ENCODE data around the gene LRP5.
A peak's percentile ranks its signal among the peaks of the same experiment; 100 is the strongest.

Gene LRP5

GRCh38 chr11:68371171-68372041 is 59.0 kb downstream of the LRP5 start:
- DNase-seq (ENCODE audit: low read depth): no peak

GRCh38 chr11:68372114-68372513 is 59.7 kb downstream of the LRP5 start:
- DNase-seq (ENCODE audit: low read depth): no peak

- DNase-seq (ENCODE audit: low read depth): no peak
Observed at GRCh38 chr11:68372625-68373024, 60.2 kb downstream of the LRP5 start.

GRCh38 chr11:68373189-68373814 is 60.9 kb downstream of the LRP5 start:
- DNase-seq (ENCODE audit: low read depth): no peak

GRCh38 chr11:68373815-68374501 is 61.6 kb downstream of the LRP5 start:
- DNase-seq (ENCODE audit: low read depth): no peak

GRCh38 chr11:68374531-68374930 is 62.1 kb downstream of the LRP5 start:
- DNase-seq (ENCODE audit: low read depth): no peak

GRCh38 chr11:68375337-68375736 is 62.9 kb downstream of the LRP5 start:
- DNase-seq (ENCODE audit: low read depth): no peak

GRCh38 chr11:68375766-68376165 is 63.4 kb downstream of the LRP5 start:
- no peak for DNase-seq (ENCODE audit: low read depth)

GRCh38 chr11:68377389-68377795 is 65.0 kb downstream of the LRP5 start:
- DNase-seq (ENCODE audit: low read depth): no peak

GRCh38 chr11:68379206-68379605 is 66.8 kb downstream of the LRP5 start:
- no peak for DNase-seq (ENCODE audit: low read depth)

GRCh38 chr11:68380786-68381622 is 68.6 kb downstream of the LRP5 start:
- DNase-seq (ENCODE audit: low read depth): no peak

GRCh38 chr11:68381716-68382115 is 69.3 kb downstream of the LRP5 start:
- DNase-seq (ENCODE audit: low read depth): no peak

GRCh38 chr11:68382358-68382998 is 70.1 kb downstream of the LRP5 start:
- DNase-seq (ENCODE audit: low read depth): no peak

- DNase-seq (ENCODE audit: low read depth): peak; percentile 59
Observed at GRCh38 chr11:68383976-68384501, 71.6 kb downstream of the LRP5 start.

- no peak for DNase-seq (ENCODE audit: low read depth)
Observed at GRCh38 chr11:68384530-68385081, 72.2 kb downstream of the LRP5 start.

GRCh38 chr11:68385128-68385527 is 72.7 kb downstream of the LRP5 start:
- no peak for DNase-seq (ENCODE audit: low read depth)

GRCh38 chr11:68386331-68386978 is 74.1 kb downstream of the LRP5 start:
- no peak for DNase-seq (ENCODE audit: low read depth)

- no peak for DNase-seq (ENCODE audit: low read depth)
Observed at GRCh38 chr11:68387840-68388239, 75.4 kb downstream of the LRP5 start.

- no peak for DNase-seq (ENCODE audit: low read depth)
Observed at GRCh38 chr11:68388595-68389198, 76.3 kb downstream of the LRP5 start.

GRCh38 chr11:68390315-68390714 is 77.9 kb downstream of the LRP5 start:
- no peak for DNase-seq (ENCODE audit: low read depth)

All from activated T-cell treated with anti-CD3 and anti-CD28 coated beads for 1 hour (primary cell).